Testis (tissue), 2 donors: ENCODE measurements around the gene CCDC33.

Experiments used
- CTCF ChIP-seq, 3 experiments: fragments of 450-650 bp in 2 of 3; fragments of 200-600 bp in 1 of 3; sonication (generic) in 1 of 3; IDR thresholded peaks; one replicate each; pipeline ENCODE4 v1.5.1; 2016 to 2019; ENCODE audit warnings: antibody characterized with exemption in 3 of 3, mild to moderate bottlenecking in 2 of 3, moderate library complexity in 1 of 3
- POLR2A ChIP-seq: fragments of 450-650 bp; IDR thresholded peaks from one replicate; pipeline ENCODE4 v1.6.1; 2017; ENCODE audit warnings: antibody characterized with exemption, mild to moderate bottlenecking, moderate library complexity

- no peak for TF ChIP-seq CTCF (IDR thresholded peaks at IDR 0.05)
- TF ChIP-seq POLR2A: no peak
These were observed 101.6 kb downstream of the CCDC33 start for GRCh38 chr15:74337607-74338211.
